GM20000 (cell line): Measurements from ENCODE around the gene FARP1.
A peak's percentile ranks its signal among the peaks of the same experiment; 100 is the strongest.

Experiments used
- DNase-seq: peaks from one replicate; pipeline ENCODE4 v3.0.0; 2012; ENCODE audit warnings: low spot score
- TF ChIP-seq, protein P1 (sequence below): IDR thresholded peaks from 2 replicates; pipeline ENCODE4 v1.5.1; 2012; ENCODE audit warnings: mild to moderate bottlenecking, control low read depth; ENCODE audit errors: extremely low read depth, missing control alignments

Gene FARP1, protein sequence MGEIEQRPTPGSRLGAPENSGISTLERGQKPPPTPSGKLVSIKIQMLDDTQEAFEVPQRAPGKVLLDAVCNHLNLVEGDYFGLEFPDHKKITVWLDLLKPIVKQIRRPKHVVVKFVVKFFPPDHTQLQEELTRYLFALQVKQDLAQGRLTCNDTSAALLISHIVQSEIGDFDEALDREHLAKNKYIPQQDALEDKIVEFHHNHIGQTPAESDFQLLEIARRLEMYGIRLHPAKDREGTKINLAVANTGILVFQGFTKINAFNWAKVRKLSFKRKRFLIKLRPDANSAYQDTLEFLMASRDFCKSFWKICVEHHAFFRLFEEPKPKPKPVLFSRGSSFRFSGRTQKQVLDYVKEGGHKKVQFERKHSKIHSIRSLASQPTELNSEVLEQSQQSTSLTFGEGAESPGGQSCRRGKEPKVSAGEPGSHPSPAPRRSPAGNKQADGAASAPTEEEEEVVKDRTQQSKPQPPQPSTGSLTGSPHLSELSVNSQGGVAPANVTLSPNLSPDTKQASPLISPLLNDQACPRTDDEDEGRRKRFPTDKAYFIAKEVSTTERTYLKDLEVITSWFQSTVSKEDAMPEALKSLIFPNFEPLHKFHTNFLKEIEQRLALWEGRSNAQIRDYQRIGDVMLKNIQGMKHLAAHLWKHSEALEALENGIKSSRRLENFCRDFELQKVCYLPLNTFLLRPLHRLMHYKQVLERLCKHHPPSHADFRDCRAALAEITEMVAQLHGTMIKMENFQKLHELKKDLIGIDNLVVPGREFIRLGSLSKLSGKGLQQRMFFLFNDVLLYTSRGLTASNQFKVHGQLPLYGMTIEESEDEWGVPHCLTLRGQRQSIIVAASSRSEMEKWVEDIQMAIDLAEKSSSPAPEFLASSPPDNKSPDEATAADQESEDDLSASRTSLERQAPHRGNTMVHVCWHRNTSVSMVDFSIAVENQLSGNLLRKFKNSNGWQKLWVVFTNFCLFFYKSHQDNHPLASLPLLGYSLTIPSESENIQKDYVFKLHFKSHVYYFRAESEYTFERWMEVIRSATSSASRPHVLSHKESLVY

DNA sequence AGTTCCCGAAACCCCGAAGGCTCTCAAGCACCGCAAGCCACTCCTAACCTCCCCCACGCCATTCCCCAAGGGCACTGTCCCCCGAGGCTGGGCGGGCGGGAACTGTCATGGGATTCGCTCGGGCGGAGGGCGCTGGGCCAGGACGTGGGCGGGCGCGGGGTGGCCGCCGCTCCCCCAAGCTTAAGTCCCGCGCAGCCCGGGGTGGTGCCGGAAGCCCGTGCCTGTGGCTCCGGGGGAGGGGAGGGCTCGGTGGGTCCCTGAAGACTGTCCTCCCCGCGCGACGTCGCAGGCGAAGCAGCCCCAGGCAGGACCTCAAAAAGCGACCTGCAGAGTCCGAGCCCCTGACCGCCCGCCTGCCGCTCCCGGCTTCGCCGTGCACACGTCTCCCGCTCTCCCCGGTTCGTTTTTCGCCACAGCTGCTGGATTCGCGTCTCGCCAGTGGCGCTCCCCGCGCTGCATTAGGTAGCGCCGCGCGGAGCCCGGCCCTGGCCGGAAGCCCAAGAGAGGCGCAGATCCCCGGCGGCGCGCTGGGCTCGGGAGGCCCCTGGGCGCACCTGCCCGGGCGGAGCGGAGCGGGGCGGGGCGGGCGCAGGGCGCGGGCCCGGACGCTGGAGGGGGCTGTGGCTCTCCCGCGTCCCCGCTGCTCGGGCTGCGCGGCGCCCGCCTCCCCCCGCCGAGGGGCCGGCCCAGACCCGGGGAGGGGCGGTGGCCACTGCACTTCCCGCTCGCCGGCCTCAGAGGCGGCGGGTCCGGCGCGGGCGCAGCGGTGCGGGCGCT lies at the start of gene FARP1:
Gene FARP1 (plus strand): TSS at position 715 of the 777 bp plus-strand sequence. CDS start 70,149 bp downstream, outside the sequence.
- peak; percentile 86 for DNase-seq

DNA sequence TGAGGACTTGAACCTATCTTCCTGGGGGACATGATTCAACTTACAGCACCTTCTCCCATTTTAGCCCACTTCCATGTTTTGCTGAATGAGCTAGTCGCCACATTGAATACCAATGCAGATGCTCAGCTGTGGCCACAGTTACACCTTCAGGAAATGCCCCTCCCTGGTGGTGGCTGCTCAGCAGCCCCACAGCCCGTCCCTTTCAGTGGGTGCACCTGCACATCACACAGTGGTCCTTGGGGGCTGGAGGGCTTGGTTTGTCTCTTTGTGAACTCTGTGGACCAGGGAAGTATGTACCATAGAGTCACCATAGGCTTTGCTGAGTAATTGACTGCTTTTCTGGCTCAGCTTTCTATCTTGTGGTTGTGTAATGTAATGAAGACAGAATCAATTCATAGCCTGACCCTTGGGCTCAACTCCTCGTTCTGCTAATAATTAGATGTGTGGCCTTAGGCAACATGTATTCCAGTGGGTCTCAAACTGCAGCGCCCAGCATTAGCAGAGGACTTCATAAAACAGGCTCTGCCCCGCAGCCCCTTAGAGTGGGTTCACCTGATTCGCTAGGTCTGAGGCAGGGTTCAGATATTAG lies 48.1 kb upstream of the FARP1 start:
- no peak for DNase-seq
- TF ChIP-seq, protein P1, sequence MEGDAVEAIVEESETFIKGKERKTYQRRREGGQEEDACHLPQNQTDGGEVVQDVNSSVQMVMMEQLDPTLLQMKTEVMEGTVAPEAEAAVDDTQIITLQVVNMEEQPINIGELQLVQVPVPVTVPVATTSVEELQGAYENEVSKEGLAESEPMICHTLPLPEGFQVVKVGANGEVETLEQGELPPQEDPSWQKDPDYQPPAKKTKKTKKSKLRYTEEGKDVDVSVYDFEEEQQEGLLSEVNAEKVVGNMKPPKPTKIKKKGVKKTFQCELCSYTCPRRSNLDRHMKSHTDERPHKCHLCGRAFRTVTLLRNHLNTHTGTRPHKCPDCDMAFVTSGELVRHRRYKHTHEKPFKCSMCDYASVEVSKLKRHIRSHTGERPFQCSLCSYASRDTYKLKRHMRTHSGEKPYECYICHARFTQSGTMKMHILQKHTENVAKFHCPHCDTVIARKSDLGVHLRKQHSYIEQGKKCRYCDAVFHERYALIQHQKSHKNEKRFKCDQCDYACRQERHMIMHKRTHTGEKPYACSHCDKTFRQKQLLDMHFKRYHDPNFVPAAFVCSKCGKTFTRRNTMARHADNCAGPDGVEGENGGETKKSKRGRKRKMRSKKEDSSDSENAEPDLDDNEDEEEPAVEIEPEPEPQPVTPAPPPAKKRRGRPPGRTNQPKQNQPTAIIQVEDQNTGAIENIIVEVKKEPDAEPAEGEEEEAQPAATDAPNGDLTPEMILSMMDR = no peak

More for the DNA sequence above, at the start of gene FARP1:
- TF ChIP-seq, protein P1 = peak; percentile 21

DNA sequence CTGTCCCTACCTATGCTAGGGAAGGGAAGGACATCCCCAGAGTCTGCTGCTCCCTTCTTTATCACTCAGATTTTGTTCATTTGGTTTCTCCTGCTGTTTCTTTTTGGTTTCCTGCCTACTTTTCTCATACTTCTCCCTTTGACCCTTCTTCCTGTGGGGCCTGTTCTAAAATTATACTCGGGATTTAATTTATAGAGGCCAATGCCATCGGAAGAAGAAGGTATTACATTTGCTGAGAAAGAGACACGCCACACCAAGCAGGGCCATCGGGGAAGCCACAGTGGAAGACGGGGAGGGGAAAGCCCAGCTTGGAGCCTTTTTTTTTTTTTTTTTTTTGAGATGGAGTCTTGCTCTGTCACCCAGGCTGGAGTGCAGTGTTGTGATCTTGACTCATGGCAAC lies 46.8 kb upstream of the FARP1 start:
- TF ChIP-seq, protein P1 = no peak
- no peak for DNase-seq

DNA sequence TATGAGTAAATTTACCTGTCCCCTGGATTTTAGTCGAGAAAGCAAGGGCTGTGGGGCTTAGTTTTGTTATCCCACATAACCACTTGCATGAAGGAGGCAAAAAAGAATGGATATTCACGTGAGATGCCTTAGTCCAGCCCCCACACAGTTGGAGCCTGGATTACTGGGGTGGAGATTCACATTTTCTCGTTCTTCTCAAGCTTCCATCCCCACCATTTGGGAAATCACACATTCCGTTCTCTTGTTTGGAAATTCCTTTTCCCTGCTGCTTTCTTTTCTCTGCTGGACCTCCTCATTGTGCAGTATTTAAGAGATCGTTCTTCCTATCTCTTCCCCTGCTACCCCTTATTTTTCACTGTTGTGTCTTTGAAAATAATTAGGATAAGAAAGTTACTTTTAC lies 45.1 kb upstream of the FARP1 start:
- TF ChIP-seq, protein P1 = no peak
- no peak for DNase-seq

DNA sequence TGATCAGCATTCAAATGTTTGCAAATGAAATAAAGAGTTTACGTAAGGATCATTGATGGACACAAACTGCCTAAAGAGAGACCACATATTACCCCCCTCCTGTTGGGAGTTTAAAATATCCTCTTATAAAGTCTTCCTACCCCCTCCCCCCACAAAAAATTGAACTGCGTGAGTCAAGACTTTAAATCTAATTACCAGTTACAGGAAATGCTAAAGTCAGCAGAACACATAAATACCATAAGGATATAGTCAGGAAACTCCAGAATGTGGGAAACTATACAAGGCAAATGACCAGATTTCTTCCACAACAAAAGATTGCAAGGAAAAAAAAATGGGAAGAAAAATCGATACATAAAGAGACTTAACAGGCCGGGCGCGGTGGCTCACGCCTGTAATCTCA lies 44.4 kb upstream of the FARP1 start:
- DNase-seq = no peak
- TF ChIP-seq, protein P1 = no peak

DNA sequence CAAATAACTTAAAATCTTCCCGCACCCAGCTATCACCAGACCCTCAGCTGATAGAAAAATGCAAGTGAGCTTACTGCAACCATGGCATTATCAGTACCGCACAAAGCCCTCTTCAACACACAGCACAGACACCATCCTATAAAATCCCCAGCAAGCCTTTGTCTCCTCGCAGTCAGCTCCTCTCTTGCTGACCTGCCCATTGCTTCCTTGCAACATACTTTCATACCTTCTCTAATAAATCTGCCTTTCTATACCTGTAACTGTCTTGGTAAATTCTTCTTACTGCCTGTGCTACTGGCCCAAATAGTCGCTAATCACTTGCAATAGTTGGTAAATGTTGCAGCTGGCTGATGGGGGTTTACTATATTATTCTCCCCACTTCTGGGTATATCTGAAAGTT lies 43.3 kb upstream of the FARP1 start:
- TF ChIP-seq, protein P1 = no peak
- DNase-seq = no peak
